Activated T-cell treated with anti-CD3 and anti-CD28 coated beads, Interleukin-2, amount 50 U/mL, for 1 hour (primary cell): ENCODE results near the gene NIPSNAP3A.
"Not testable (repeated sequence)": the region's sequence is repeated elsewhere in the genome, so short reads cannot be mapped to it uniquely, and the experiment has no call there.

Experiments
- DNase-seq: peaks from one replicate; pipeline ENCODE4 v3.0.0-alpha.2; 2020

NIPSNAP3A gene

DNA sequence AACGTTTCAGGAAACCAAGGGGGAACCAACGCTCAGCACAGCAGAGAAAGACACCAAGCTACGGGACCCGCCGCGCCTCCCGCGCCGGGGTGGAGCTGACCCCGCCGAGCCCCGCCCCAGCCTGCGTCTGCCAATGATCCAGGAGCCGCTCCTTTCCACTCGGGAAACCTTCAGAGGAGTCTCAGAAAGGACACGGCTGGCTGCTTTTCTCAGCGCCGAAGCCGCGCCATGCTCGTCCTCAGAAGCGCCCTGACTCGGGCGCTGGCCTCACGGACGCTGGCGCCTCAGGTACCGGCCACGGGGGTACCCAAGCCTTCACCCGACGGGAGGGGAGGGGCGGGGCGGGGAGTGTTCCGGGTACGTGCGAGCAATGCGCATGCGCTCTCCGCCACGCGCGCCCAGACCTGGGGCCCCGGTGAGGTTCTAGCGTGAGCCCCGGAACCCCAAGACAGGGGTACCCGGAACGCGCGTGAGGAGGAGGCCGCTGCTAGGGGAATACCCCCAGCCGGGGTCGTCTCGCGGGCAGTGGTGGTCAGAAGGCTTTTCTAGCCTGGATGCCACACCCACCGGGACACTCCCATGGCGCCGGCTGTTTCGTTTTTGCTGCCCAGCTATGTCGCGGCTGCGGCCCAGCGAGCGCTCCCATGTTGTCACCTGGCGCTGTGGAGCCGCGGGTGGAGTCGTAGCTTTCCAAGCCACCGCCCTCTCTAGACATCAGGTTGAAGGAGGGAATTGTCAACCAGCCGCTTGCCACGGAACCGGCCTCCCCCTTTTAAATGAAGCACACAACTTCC lies at the start of gene NIPSNAP3A:
TSS of gene NIPSNAP3A (plus strand) at position 119 of the 794 bp plus-strand sequence. CDS start at position 229, 110 bp downstream.
- DNase-seq = peak; percentile 93

DNA sequence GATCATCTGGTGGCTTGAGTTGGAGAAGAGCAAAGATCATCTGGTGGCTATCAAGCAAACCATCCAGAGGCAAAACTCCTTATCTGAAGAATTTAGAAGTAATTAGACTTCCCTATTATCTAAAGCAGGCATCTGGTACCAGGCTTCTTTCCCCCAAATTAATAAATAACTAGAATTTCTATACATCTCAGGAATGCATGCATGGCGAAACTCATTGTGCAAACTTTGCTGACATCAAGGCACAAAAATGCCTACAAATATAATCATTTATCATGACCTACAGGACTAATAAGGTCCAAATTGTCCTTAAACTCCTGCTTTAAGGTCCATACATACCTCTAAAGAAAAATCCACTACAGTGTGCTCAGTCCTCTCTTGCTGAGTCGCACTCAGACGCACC lies 47.2 kb upstream of the NIPSNAP3A start:
- no peak for DNase-seq

DNA sequence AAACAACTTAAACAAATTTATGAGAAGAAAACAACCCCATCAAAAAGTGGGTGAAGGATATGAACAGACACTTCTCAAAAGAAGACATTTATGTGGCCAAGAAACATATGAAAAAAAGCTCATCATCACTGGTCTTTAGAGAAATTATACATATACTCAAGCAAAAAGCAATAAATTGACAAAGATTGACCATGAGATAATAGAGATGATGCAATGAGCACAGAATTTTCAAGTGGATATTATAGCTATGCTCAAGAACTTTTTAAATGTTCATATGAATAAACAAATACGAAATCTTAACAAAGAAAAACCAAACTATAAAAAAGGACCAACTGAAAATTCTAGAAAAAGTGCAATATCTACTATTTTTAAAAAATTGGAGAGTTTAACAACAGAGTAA lies 38.7 kb upstream of the NIPSNAP3A start:
- DNase-seq = not testable (repeated sequence)

DNA sequence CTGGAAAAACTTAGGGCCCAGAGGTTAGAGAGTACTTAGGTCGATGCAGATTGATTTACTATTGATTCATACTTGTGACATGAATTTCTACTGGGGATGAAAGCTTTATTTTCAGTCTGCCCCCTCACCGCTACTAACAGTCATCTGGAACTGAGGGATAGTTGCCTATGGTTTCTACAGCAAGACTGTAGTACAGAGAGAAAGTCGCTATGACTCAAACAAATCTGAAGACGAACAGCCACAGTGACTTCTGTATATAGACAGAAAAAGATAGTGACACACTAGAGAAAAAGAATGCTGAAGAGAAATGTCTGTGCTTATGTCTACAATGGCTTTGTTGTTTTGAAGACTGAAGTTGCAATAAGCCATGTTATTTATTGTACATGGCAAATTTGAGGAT lies 35.9 kb upstream of the NIPSNAP3A start:
- no peak for DNase-seq

DNA sequence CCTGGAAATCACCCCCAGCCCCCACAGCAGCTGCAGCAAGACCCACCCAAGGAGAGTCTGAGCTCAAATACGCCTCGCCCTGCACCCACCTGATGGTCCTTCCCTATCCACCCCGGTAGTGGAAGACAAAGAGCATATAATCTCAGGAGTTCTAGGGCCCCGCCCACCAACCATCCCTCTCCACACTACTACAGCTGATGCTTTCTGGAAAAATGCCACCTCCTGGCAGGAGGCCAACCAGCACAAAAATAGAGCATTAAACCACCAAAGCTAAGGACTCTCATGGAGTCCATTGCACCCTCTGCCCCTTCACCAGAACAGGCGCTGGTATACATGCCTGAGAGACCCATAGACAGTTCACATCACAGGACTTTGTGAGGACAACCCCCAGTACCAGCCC lies 22.5 kb upstream of the NIPSNAP3A start:
- no peak for DNase-seq

DNA sequence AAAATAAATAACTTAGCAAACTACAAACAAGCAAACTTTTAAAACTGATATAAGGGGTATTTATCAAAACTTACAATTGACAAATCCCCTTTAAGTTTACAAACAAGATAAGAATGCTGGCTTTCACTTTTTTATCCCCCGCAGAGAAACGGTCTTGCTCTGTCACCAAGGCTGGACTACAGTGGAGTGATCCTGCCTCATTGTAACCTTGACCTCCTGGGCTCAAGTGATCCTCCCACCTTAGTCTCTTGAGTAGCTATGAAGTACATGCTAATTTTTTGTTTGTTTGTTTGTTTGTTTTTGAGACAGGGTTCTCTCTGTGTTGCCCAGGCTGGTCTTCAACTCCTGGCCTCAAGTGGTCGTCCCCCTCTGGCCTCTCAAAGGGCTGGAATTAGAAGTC lies 9.0 kb upstream of the NIPSNAP3A start:
- no peak for DNase-seq

DNA sequence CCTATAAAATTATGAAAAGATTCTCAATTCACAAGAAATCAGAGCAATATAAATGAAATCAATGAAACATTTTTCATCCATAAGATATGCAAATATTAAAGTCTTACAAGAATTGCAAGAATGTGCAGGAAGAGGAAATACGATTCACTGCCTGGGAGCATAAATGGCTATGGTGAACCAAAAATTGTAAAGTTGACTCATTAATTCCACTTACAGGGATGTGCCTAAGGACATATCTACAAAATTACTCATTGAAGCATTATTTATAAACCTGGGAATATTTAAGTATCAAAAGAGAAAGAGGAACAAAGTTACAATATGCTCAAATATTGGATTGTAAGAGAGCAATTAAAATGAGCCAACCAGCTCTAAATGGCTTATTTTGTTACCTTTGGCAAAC lies 6.9 kb upstream of the NIPSNAP3A start:
- DNase-seq = no peak

DNA sequence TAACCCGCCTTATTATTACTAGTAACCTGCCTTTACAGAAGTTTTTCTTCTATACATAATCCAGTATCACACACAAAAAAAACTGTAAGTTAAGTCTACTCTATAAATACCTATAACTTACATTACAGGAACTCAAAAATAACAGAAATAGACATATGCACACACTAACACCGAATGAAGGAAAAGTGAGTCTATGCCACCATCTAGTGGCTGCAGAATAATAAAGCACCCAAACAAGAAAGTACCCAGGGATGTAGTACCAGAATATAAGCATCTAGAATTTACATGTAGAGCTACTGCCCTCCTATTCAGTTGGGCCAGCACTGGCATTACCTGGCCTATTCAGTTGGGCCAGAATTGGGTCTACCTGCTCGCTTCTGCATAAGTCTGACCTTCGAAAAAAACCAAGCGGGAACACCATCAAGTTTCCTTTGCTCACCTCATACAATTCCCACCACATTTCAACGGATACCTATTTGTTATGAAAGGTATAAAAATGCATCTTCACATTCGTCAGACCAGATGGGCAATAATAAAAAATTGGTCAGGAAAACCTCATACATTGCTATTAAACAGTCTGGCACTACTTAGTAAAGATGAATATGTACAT lies 4.0 kb upstream of the NIPSNAP3A start:
- no peak for DNase-seq

DNA sequence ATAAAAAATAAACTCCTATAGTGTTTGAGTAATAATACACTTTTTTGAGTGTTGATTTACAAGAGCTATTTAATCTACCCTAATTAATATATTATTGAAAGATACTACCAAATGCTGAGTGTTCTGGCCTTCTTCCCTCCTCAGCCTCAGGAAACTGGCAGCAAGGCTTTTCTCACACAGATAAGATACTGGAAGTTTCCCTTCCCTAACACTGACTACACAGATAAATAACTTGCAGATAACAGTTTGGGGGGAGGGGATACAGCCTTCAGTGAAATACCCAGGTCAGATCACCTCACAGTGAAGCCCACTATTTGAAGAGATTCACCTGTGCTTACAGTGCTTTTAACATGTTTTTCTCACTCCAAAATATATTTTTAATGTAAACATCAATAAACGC lies 1.6 kb upstream of the NIPSNAP3A start:
- DNase-seq = no peak

DNA sequence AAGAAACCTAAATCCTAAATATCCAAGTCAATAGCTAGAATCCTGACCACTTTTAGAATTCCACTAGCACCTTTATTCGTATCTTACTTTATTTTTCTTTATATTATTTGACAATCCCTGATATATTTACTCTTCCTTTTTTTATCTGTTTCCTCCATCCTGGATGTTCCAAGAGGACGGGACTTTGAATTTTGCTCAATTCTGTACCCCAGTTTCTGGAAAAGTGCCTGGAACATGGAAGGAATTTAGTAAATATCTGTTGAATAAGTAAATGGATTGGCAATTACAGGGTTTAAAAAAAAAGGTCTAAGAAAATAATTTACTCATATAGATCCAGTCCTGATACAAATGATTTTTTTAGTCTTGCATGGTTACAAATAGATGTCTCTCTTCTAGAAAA lies 1.2 kb upstream of the NIPSNAP3A start:
- DNase-seq = no peak

DNA sequence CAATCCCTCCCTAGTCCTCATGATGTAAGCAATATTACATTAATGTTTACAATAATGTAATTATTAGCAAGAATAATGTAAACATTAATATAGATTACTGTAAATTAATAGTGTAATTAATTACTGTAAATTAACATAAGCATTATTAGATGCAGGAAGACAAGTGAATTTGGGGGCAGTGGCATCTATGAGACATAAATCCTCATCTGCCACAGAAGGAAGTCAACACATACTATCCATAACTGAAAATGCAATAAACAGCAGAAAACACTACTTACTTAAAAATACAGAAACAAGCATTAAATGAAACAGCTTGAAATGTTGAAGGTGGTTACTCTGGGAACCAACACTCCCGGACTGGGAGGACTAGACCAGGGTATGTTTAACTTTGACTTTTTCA lies 685 bp upstream of the NIPSNAP3A start:
- DNase-seq = no peak

DNA sequence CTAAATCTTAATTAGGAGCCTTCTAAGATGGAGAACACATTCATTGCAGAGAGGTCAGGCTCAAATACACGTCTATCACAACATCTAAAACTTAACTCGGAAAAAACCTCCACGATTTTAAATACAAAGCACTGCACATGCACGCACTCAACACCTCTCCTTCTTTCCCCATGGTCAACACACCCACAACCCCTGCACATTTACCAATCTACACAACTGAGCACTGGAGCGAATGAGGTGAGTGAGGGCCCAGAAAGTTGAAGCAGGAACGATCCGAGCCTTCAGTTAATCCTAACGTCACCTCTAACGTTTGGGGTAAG lies 278 bp upstream of the NIPSNAP3A start:
- no peak for DNase-seq

DNA sequence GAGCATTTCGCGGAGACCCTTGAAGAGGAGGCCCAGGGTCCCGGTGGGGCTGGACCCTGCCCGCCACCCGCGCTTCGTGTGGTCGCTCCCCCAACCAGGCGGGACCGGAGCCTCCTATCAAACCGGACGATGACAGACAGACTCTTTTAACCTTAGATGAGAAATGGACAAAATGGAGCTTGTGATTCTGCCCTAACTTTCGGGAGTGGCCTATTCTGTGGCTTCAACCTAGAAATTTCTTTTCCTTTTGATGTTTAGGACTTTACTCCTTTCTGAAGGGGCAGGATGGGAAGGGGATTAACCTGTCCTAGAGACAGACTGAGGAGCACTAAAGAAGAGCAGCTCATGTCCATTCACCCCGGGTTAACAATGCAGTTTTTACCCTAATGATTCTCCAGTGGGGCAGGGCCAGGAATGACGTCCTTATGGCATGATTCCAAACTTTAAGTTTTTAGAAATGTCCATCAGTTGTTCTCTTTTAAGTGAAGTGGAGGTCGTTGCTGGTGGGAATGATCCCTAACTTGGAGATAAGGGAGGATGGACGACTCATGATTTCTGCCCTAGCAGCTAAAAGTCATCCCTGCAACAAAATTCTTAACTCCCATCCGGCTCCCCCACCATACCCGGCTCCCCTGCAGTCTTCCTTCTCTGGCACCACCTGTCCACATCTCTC lies 1.0 kb downstream of the NIPSNAP3A start:
- DNase-seq = no peak

DNA sequence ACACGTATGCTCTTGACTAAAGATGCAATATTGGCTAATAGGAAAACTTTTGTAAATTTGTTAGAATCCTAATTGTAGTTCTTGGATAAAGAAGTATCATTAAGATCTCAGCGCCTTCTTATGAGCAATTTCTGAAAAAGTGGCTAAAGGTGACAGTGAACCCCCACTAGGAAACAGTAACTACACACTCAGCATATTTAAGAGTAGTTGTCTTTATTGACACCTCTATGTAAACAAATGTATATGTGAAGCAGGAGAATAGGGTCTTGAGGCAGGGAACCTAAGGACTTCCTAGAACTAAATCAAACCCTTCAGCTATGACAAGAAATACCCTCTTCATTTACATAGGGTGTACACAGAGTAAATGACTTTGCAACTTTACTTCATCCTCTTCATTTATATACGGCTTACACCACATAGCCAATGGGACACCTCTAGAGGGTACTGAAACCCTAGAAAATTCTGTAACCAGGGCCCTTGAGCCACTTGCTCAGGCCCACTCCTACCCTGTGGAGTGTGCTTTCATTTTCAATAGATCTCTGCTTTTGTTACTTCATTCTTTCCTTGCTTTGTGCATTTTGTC lies 2.8 kb downstream of the NIPSNAP3A start:
- DNase-seq = no peak

DNA sequence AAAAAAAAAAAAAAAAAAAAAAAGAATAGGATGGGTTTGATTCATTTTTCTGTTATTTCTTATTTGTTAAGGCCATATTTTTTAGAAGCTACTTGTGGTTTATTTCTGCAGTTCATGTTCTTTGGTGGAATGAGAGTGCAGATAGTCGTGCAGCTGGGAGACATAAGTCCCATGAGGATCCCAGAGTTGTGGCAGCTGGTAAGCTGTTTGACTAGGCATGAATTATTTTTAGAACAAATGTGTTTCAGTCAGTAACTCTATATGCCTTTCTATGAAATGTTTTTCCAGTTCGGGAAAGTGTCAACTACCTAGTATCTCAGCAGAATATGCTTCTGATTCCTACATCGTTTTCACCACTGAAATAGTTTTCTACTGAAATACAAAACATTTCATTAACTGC lies 11.5 kb downstream of the NIPSNAP3A start:
- DNase-seq = no peak

DNA sequence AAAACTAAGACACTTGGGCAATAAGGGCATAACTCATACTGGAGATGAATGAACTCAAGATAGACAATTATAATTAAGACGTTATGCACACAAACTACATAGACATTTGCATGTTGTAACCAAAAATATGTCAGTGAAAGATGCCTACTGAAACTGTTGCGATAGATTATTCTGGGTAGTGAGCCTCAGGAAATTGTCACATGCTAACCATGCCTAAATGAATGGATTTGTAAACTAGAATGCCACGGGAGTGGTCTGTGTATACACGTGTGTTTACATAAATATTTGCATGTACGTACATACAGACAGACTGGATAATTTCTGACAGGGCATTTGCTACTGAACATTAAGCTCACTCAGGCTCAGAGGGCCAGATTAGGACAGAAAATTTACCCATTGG lies 17.7 kb downstream of the NIPSNAP3A start:
- no peak for DNase-seq

DNA sequence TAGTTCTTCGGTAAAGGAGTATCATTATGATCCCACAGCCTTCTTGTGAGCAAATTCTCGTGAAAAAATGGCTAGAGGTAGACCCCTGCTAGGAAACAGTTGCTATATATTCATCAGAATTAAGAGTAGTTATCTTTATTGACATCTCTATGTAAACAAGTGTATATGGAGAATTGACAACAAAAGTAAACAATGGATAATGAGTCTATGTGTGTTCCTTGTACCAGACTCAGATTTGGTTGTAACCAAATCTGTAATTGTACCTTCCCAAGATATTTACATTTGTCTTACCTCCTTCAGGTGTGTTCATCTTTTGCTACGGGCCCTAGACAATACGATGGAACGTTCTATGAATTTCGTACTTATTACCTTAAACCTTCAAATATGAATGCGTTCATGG lies 18.5 kb downstream of the NIPSNAP3A start:
- DNase-seq = no peak

DNA sequence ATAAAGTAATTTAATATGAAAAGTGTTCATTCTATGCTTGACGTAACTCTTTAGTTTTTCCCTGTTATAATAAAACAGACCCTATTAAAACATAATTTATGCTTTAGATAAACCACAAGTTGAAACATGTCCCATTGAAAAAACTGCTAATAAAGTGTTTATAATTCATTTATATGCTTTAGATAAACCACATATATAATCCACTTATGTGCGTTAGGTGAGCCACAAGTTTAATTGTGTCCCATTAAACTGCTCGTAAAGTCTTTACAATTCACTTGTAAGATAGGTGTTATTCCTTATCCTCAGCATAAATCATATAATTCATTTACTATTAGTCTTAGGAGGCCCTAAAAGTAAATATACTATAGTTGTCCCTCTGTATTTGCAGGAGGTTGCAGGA lies 20.0 kb downstream of the NIPSNAP3A start:
- no peak for DNase-seq

DNA sequence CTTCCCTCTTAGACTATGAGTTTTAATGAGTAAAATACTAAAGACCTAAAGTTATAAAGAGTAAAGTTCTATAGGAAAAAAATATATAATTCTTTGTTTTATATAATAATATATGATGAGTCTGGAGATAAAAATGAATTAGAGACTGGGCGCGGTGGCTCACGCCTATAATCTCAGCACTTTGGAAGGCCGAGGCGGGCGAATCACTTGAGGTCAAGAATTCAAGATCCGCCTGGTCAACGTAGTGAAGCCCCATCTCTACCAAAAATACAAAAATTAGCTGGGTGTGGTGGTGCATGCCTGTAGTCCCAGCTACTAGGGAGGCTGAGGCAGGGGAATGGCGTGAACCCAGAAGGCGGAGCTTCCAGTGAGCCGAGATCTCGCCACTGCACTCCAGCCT lies 21.5 kb downstream of the NIPSNAP3A start:
- DNase-seq = not testable (repeated sequence)

DNA sequence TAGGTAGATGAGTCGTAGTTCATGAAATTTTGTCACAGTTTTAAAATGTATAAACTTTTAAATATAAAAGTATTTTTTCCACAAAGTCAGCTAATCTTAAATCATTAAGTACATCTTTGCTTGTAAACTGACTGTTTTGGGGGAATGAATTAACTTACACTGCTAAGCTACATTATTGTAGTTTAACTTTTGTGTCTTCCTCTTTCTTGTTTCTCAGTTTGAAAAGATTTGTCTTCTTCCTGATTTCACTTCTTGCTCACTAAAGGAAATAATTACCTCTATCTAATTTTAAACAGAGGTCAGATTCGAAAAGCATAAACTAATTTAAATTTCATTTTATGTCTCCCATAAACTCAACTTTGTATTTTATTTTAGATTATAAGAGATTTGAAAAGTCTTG lies 22.2 kb downstream of the NIPSNAP3A start:
- DNase-seq = no peak

DNA sequence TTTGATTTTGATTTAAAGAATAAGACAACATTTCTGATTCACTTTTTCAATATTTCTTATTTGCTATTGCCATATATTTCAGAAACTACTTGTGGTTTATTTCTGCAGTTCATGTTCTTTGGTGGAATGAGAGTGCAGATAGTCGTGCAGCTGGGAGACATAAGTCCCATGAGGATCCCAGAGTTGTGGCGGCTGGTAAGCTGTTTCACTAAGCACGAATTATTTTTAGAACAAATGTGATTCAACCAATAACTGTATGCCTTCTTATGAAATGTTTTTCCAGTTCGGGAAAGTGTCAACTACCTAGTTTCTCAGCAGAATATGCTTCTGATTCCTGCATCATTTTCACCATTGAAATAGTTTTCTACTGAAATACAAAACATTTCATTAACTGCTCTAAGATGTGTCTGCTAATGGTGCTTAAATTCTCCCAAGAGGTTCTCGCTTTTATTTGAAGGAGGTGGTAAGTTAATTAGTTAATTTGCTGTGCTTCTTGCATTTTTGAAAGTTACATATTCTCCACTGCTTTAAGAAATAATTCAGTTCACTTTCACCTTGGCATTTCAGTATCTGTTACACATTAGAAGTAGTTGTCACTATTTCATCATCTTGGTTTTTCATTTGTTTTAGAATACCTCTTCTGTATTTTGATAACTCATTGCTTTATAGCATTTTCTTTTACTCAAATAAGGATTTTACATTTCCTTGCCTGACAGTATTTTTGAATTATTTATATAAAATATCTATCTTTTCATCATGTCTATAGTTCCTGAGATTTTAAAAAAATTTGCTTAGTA lies 25.4 kb downstream of the NIPSNAP3A start:
- DNase-seq = no peak

DNA sequence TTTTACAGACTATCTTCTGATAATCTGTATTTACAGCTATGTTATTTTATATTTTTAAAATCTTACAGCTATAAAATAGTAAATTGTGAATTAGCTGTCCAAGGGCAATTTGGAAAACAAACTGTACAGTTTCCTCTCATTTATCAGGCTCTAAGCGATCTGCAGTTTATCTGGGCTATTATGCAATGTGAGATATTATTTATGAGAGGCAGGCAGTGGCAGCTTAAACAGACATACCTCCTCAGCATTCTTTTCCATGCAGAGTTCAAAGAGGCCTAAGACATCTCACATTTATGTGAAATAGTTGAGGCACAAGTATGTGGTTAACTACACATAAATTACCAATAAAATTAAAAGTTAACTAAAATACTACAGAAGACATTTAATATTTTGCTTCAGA lies 26.6 kb downstream of the NIPSNAP3A start:
- no peak for DNase-seq
